CD14-positive monocyte (primary cell): ENCODE measurements around the gene PRTFDC1. TPM values are rescaled to one million over a fixed set of nuclear protein-coding genes. Genes with fewer than 3 reads are reported as not detected.

Experiments used
- DNase-seq, 3 donors: peaks; one replicate each; pipeline ENCODE4 v3.0.0-alpha.2; 2011 to 2022
- H2AFZ ChIP-seq: 2 replicates; pipeline ENCODE4 v1.6.0; 2012; ENCODE audit warnings: mild to moderate bottlenecking, low read depth, low read length, inconsistent platforms; ENCODE audit not compliant: insufficient read depth, poor library complexity, severe bottlenecking
- H3K27ac ChIP-seq, 2 donors: 1 replicate in 1 of 2; 2 replicates in 1 of 2; pipeline ENCODE4 v1.5.1; 2012 to 2013; ENCODE audit warnings: low read length in 2 of 2, control low read depth in 1 of 2, inconsistent platforms in 1 of 2, low read depth in 1 of 2, mild to moderate bottlenecking in 1 of 2
- H3K27me3 ChIP-seq, 2 donors: one replicate each; pipeline versions ENCODE4 v1.6.0 to v1.6.1; 2011 to 2013; ENCODE audit warnings: low read length in 2 of 2; ENCODE audit not compliant: control insufficient read depth in 2 of 2, insufficient read depth in 2 of 2
- H3K36me3 ChIP-seq, 2 donors: replicated peaks in 1 of 2; 1 replicate in 1 of 2; 2 replicates in 1 of 2; pipeline versions ENCODE4 v1.5.1 to v1.6.1; 2012 to 2013; ENCODE audit warnings: low read length in 2 of 2, control low read depth in 1 of 2, inconsistent platforms in 1 of 2, mild to moderate bottlenecking in 1 of 2; ENCODE audit not compliant: insufficient read depth in 2 of 2, control insufficient read depth in 1 of 2
- H3K4me1 ChIP-seq, 2 donors: 1 replicate in 1 of 2; 2 replicates in 1 of 2; pipeline versions ENCODE4 v1.5.1 to v1.6.1; 2012 to 2013; ENCODE audit warnings: low read length in 2 of 2, control low read depth in 1 of 2, inconsistent platforms in 1 of 2, mild to moderate bottlenecking in 1 of 2, moderate library complexity in 1 of 2; ENCODE audit not compliant: insufficient read depth in 2 of 2, control insufficient read depth in 1 of 2
- H3K4me2 ChIP-seq: replicated peaks from 2 replicates; pipeline ENCODE3; 2012; ENCODE audit warnings: low read length, moderate library complexity, mild to moderate bottlenecking; ENCODE audit not compliant: poor library complexity, severe bottlenecking; ENCODE audit errors: extremely low read depth
- H3K4me3 ChIP-seq, 3 experiments: fragments of 200-600 bp in 1 of 3; sonication (generic) in 1 of 3; replicated peaks in 1 of 3; 1 replicate in 2 of 3; 2 replicates in 1 of 3; pipeline ENCODE4 v1.5.1; 2011 to 2013; ENCODE audit warnings: low read length in 3 of 3, mild to moderate bottlenecking in 3 of 3, control low read depth in 2 of 3, low read depth in 2 of 3, inconsistent platforms in 1 of 3, moderate library complexity in 1 of 3
- H3K79me2 ChIP-seq: 2 replicates; pipeline ENCODE4 v1.6.0; 2012; ENCODE audit warnings: mild to moderate bottlenecking, control low read depth, inconsistent platforms, low read length, moderate library complexity; ENCODE audit not compliant: insufficient read depth
- H3K9ac ChIP-seq: 2 replicates; pipeline ENCODE4 v1.6.0; 2017; ENCODE audit warnings: low read length, mild to moderate bottlenecking; ENCODE audit not compliant: insufficient read depth, poor library complexity, severe bottlenecking
- H3K9me3 ChIP-seq, 2 donors: replicated peaks in 1 of 2; 1 replicate in 1 of 2; 2 replicates in 1 of 2; pipeline versions ENCODE4 v1.5.1 to v1.6.1; 2012 to 2013; ENCODE audit warnings: low read length in 2 of 2, control low read depth in 1 of 2; ENCODE audit not compliant: control insufficient read depth in 1 of 2, insufficient read depth in 1 of 2
- H4K20me1 ChIP-seq: 2 replicates; pipeline ENCODE4 v1.6.0; 2012; ENCODE audit warnings: mild to moderate bottlenecking, low read length, control low read depth, moderate library complexity; ENCODE audit not compliant: insufficient read depth
- H3K27ac Mint-ChIP-seq, 7 donors: one replicate each; pipeline ENCODE4 v1.8.0; 2020; ENCODE audit warnings: mild to moderate bottlenecking in 7 of 7, mixed read lengths in 7 of 7, moderate library complexity in 6 of 7, inconsistent platforms in 2 of 7
- H3K27me3 Mint-ChIP-seq, 3 donors: one replicate each; pipeline ENCODE4 v1.8.0; 2021 to 2022; ENCODE audit warnings: low read depth in 3 of 3, mild to moderate bottlenecking in 3 of 3, mixed read lengths in 3 of 3, moderate library complexity in 3 of 3, inconsistent platforms in 1 of 3
- H3K36me3 Mint-ChIP-seq, 2 donors: one replicate each; pipeline ENCODE4 v1.8.0; 2020; ENCODE audit warnings: mixed read lengths in 2 of 2, inconsistent platforms in 1 of 2, mild to moderate bottlenecking in 1 of 2
- H3K4me1 Mint-ChIP-seq: one replicate; pipeline ENCODE4 v1.8.0; 2020; ENCODE audit warnings: mild to moderate bottlenecking, mixed read lengths
- H3K4me3 Mint-ChIP-seq, 2 donors: one replicate each; pipeline ENCODE4 v1.8.0; 2020; ENCODE audit warnings: mild to moderate bottlenecking in 2 of 2, mixed read lengths in 2 of 2, moderate library complexity in 1 of 2
- H3K9me3 Mint-ChIP-seq, 7 donors: one replicate each; pipeline ENCODE4 v1.8.0; 2020 to 2022; ENCODE audit warnings: mixed read lengths in 7 of 7, mild to moderate bottlenecking in 6 of 7, moderate library complexity in 6 of 7, inconsistent platforms in 2 of 7
- WGBS: methylation state at CpG from one replicate; pipeline ENCODE4 v1.1.5; 2013; ENCODE audit warnings: missing lambda C conversion rate; ENCODE audit not compliant: insufficient coverage; 5-methylcytosine and 5-hydroxymethylcytosine counted together
- intact Hi-C, 2 donors: fragments of 100-400 bp; cut with micrococcal nuclease; formaldehyde crosslinking; loops; one replicate each; pipeline versions ENCODE4 v1.15.0 to v1.15.1; 2023
- polyA plus RNA-seq, 3 donors: library from polyadenylated mRNA; depleted of rRNA in 1 of 3; unstranded in 2 of 3; stranded (reverse) in 1 of 3; fragments of 300-500 nt in 2 of 3; fragments of >200 nt in 1 of 3; fragmentation: Illumina TruSeq in 2 of 3; gene quantifications; 1 replicate in 2 of 3; 2 replicates in 1 of 3; pipeline ENCODE4 v1.2.3, GENCODE V29; 2012 to 2021
- TF ChIP-seq, protein P1 (sequence below): fragments of 200-600 bp; IDR thresholded peaks from one replicate; pipeline ENCODE4 v1.8.0; 2022; ENCODE audit warnings: antibody characterized with exemption, mild to moderate bottlenecking

PRTFDC1 gene
- polyA plus RNA-seq, 3 donors, result not detected

DNA sequence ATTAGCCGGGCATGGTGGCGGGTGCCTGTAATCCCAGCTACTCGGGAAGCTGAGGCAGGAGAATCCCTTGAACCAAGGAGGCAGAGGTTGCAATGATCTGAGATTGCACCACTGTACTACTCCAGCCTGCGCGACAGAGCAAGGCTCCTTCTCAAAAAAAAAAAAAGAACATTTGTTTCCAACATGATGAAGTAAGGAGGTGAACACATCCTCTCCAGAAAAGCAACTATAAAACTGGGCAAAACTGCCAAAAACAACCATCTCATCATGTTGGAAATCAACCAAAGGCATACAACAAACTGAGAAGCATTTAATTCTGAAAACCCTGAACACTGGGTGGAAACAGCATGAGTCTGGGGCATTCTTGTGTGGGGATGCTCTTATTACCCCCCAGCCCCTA lies 14.3 kb downstream of the PRTFDC1 start:
- H3K4me2 ChIP-seq, result no peak overlapping the region
- H3K36me3 ChIP-seq, result no peaks in the 10 kb centered on the region
- no peaks in the 10 kb centered on the region for H3K36me3 Mint-ChIP-seq
- no peaks in the 10 kb centered on the region for H3K79me2 ChIP-seq
- intact Hi-C loops, result no loop called here
- no peak overlapping the region for H3K4me3 ChIP-seq
- no peaks in the 10 kb centered on the region for H3K27me3 Mint-ChIP-seq
- H3K9me3 Mint-ChIP-seq, result peaks cover 0 to 2% (median 0%) of the 10 kb centered on the region in 7 donors
- no peak overlapping the region for H3K9ac ChIP-seq
- 100% methylated on average over 1 of the region's 5 CpGs for WGBS
- no peaks in the 10 kb centered on the region for H3K27me3 ChIP-seq
- H3K27ac ChIP-seq, result no peak overlapping the region
- H3K9me3 ChIP-seq, result no peaks in the 10 kb centered on the region
- TF ChIP-seq, protein P1, sequence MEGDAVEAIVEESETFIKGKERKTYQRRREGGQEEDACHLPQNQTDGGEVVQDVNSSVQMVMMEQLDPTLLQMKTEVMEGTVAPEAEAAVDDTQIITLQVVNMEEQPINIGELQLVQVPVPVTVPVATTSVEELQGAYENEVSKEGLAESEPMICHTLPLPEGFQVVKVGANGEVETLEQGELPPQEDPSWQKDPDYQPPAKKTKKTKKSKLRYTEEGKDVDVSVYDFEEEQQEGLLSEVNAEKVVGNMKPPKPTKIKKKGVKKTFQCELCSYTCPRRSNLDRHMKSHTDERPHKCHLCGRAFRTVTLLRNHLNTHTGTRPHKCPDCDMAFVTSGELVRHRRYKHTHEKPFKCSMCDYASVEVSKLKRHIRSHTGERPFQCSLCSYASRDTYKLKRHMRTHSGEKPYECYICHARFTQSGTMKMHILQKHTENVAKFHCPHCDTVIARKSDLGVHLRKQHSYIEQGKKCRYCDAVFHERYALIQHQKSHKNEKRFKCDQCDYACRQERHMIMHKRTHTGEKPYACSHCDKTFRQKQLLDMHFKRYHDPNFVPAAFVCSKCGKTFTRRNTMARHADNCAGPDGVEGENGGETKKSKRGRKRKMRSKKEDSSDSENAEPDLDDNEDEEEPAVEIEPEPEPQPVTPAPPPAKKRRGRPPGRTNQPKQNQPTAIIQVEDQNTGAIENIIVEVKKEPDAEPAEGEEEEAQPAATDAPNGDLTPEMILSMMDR, result no peak
- no peak overlapping the region for H3K4me3 Mint-ChIP-seq
- H2AFZ ChIP-seq, result no peak overlapping the region
- no peaks in the 10 kb centered on the region for H4K20me1 ChIP-seq
- H3K4me1 Mint-ChIP-seq, result no peaks in the 10 kb centered on the region
- no peak for DNase-seq
- H3K27ac Mint-ChIP-seq, result no peak overlapping the region
- no peaks in the 10 kb centered on the region for H3K4me1 ChIP-seq

- Histone ChIP-seq H2AFZ (no peak overlapping the region), H3K4me1 (no peaks in the 10 kb centered on the region)
Measured at GRCh38 chr10:24935504-24936292, 16.7 kb downstream of the PRTFDC1 start.

More at GRCh38 chr10:24935504-24936292, 16.7 kb downstream of the PRTFDC1 start:
- 90% methylated on average over 4 of the region's 8 CpGs for WGBS
- Mint-ChIP-seq H3K27me3 (no peaks in the 10 kb centered on the region), H3K4me1 (no peaks in the 10 kb centered on the region), H3K36me3 (no peaks in the 10 kb centered on the region), H3K4me3 (no peak overlapping the region), H3K27ac (no peak overlapping the region), H3K9me3 (peaks cover 0 to 2% (median 0%) of the 10 kb centered on the region in 7 donors)
- no peak for DNase-seq
- H3K9ac ChIP-seq, result no peak overlapping the region
- intact Hi-C loops, result no loop called here
- H3K4me3 ChIP-seq, result no peak overlapping the region
- no peaks in the 10 kb centered on the region for H3K36me3 ChIP-seq
- no peaks in the 10 kb centered on the region for H4K20me1 ChIP-seq
- H3K27ac ChIP-seq, result no peak overlapping the region
- H3K9me3 ChIP-seq, result no peaks in the 10 kb centered on the region
- no peak overlapping the region for H3K4me2 ChIP-seq
- no peaks in the 10 kb centered on the region for H3K27me3 ChIP-seq
- TF ChIP-seq, protein P1, result no peak
- H3K79me2 ChIP-seq, result no peaks in the 10 kb centered on the region
